B cell (primary cell): ENCODE data around the gene PDPK1.
"Not testable (repeated sequence)": the region's sequence is repeated elsewhere in the genome, so short reads cannot be mapped to it uniquely, and the experiment has no call there.

ENCODE experiments used
- CTCF ChIP-seq: fragments of 200-600 bp; IDR thresholded peaks from one replicate; pipeline ENCODE4 v1.8.0; 2022; ENCODE audit warnings: antibody characterized with exemption, mild to moderate bottlenecking
- EZH2 ChIP-seq: IDR thresholded peaks from 2 replicates; pipeline ENCODE4 v1.6.1; 2012; ENCODE audit warnings: borderline replicate concordance, low read depth, mild to moderate bottlenecking, moderate library complexity, low read length; ENCODE audit not compliant: insufficient read depth, poor library complexity, severe bottlenecking

- TF ChIP-seq CTCF, EZH2: not testable (repeated sequence)
Observed at GRCh38 chr16:2606820-2607219, 69.0 kb downstream of the PDPK1 start.
